CD14-positive monocyte (primary cell): Measurements from ENCODE around the gene ZNF768. TPM values are rescaled to one million over a fixed set of nuclear protein-coding genes. Genes with fewer than 3 reads are reported as not detected.

Source experiments
- DNase-seq, 3 donors: peaks; one replicate each; pipeline ENCODE4 v3.0.0-alpha.2; 2011 to 2022
- H2AFZ ChIP-seq: 2 replicates; pipeline ENCODE4 v1.6.0; 2012; ENCODE audit warnings: mild to moderate bottlenecking, low read depth, low read length, inconsistent platforms; ENCODE audit not compliant: insufficient read depth, poor library complexity, severe bottlenecking
- H3K27ac ChIP-seq, 2 donors: 1 replicate in 1 of 2; 2 replicates in 1 of 2; pipeline ENCODE4 v1.5.1; 2012 to 2013; ENCODE audit warnings: low read length in 2 of 2, control low read depth in 1 of 2, inconsistent platforms in 1 of 2, low read depth in 1 of 2, mild to moderate bottlenecking in 1 of 2
- H3K27me3 ChIP-seq, 2 donors: one replicate each; pipeline versions ENCODE4 v1.6.0 to v1.6.1; 2011 to 2013; ENCODE audit warnings: low read length in 2 of 2; ENCODE audit not compliant: control insufficient read depth in 2 of 2, insufficient read depth in 2 of 2
- H3K36me3 ChIP-seq, 2 donors: replicated peaks in 1 of 2; 1 replicate in 1 of 2; 2 replicates in 1 of 2; pipeline versions ENCODE4 v1.5.1 to v1.6.1; 2012 to 2013; ENCODE audit warnings: low read length in 2 of 2, control low read depth in 1 of 2, inconsistent platforms in 1 of 2, mild to moderate bottlenecking in 1 of 2; ENCODE audit not compliant: insufficient read depth in 2 of 2, control insufficient read depth in 1 of 2
- H3K4me1 ChIP-seq, 2 donors: 1 replicate in 1 of 2; 2 replicates in 1 of 2; pipeline versions ENCODE4 v1.5.1 to v1.6.1; 2012 to 2013; ENCODE audit warnings: low read length in 2 of 2, control low read depth in 1 of 2, inconsistent platforms in 1 of 2, mild to moderate bottlenecking in 1 of 2, moderate library complexity in 1 of 2; ENCODE audit not compliant: insufficient read depth in 2 of 2, control insufficient read depth in 1 of 2
- H3K4me2 ChIP-seq: replicated peaks from 2 replicates; pipeline ENCODE3; 2012; ENCODE audit warnings: low read length, moderate library complexity, mild to moderate bottlenecking; ENCODE audit not compliant: poor library complexity, severe bottlenecking; ENCODE audit errors: extremely low read depth
- H3K4me3 ChIP-seq, 3 experiments: fragments of 200-600 bp in 1 of 3; sonication (generic) in 1 of 3; replicated peaks in 1 of 3; 1 replicate in 2 of 3; 2 replicates in 1 of 3; pipeline ENCODE4 v1.5.1; 2011 to 2013; ENCODE audit warnings: low read length in 3 of 3, mild to moderate bottlenecking in 3 of 3, control low read depth in 2 of 3, low read depth in 2 of 3, inconsistent platforms in 1 of 3, moderate library complexity in 1 of 3
- H3K79me2 ChIP-seq: 2 replicates; pipeline ENCODE4 v1.6.0; 2012; ENCODE audit warnings: mild to moderate bottlenecking, control low read depth, inconsistent platforms, low read length, moderate library complexity; ENCODE audit not compliant: insufficient read depth
- H3K9ac ChIP-seq: 2 replicates; pipeline ENCODE4 v1.6.0; 2017; ENCODE audit warnings: low read length, mild to moderate bottlenecking; ENCODE audit not compliant: insufficient read depth, poor library complexity, severe bottlenecking
- H3K9me3 ChIP-seq, 2 donors: replicated peaks in 1 of 2; 1 replicate in 1 of 2; 2 replicates in 1 of 2; pipeline versions ENCODE4 v1.5.1 to v1.6.1; 2012 to 2013; ENCODE audit warnings: low read length in 2 of 2, control low read depth in 1 of 2; ENCODE audit not compliant: control insufficient read depth in 1 of 2, insufficient read depth in 1 of 2
- H4K20me1 ChIP-seq: 2 replicates; pipeline ENCODE4 v1.6.0; 2012; ENCODE audit warnings: mild to moderate bottlenecking, low read length, control low read depth, moderate library complexity; ENCODE audit not compliant: insufficient read depth
- H3K27ac Mint-ChIP-seq, 7 donors: one replicate each; pipeline ENCODE4 v1.8.0; 2020; ENCODE audit warnings: mild to moderate bottlenecking in 7 of 7, mixed read lengths in 7 of 7, moderate library complexity in 6 of 7, inconsistent platforms in 2 of 7
- H3K27me3 Mint-ChIP-seq, 3 donors: one replicate each; pipeline ENCODE4 v1.8.0; 2021 to 2022; ENCODE audit warnings: low read depth in 3 of 3, mild to moderate bottlenecking in 3 of 3, mixed read lengths in 3 of 3, moderate library complexity in 3 of 3, inconsistent platforms in 1 of 3
- H3K36me3 Mint-ChIP-seq, 2 donors: one replicate each; pipeline ENCODE4 v1.8.0; 2020; ENCODE audit warnings: mixed read lengths in 2 of 2, inconsistent platforms in 1 of 2, mild to moderate bottlenecking in 1 of 2
- H3K4me1 Mint-ChIP-seq: one replicate; pipeline ENCODE4 v1.8.0; 2020; ENCODE audit warnings: mild to moderate bottlenecking, mixed read lengths
- H3K4me3 Mint-ChIP-seq, 2 donors: one replicate each; pipeline ENCODE4 v1.8.0; 2020; ENCODE audit warnings: mild to moderate bottlenecking in 2 of 2, mixed read lengths in 2 of 2, moderate library complexity in 1 of 2
- H3K9me3 Mint-ChIP-seq, 7 donors: one replicate each; pipeline ENCODE4 v1.8.0; 2020 to 2022; ENCODE audit warnings: mixed read lengths in 7 of 7, mild to moderate bottlenecking in 6 of 7, moderate library complexity in 6 of 7, inconsistent platforms in 2 of 7
- CTCF ChIP-seq: fragments of 200-600 bp; IDR thresholded peaks from one replicate; pipeline ENCODE4 v1.8.0; 2022; ENCODE audit warnings: antibody characterized with exemption, mild to moderate bottlenecking
- WGBS: methylation state at CpG from one replicate; pipeline ENCODE4 v1.1.5; 2013; ENCODE audit warnings: missing lambda C conversion rate; ENCODE audit not compliant: insufficient coverage; 5-methylcytosine and 5-hydroxymethylcytosine counted together
- intact Hi-C, 2 donors: fragments of 100-400 bp; cut with micrococcal nuclease; formaldehyde crosslinking; loops; one replicate each; pipeline versions ENCODE4 v1.15.0 to v1.15.1; 2023
- polyA plus RNA-seq, 3 donors: library from polyadenylated mRNA; depleted of rRNA in 1 of 3; unstranded in 2 of 3; stranded (reverse) in 1 of 3; fragments of 300-500 nt in 2 of 3; fragments of >200 nt in 1 of 3; fragmentation: Illumina TruSeq in 2 of 3; gene quantifications; 1 replicate in 2 of 3; 2 replicates in 1 of 3; pipeline ENCODE4 v1.2.3, GENCODE V29; 2012 to 2021

ZNF768 gene
- polyA plus RNA-seq, 3 donors, result 2.8 to 13.4 (median 3.0) TPM

GRCh38 chr16:30551781-30552180 is 25.4 kb upstream of the ZNF768 start:
- intact Hi-C loops, result loop anchor here in 1 of 2 donors (10.0 kb wide), 1 partner anchor 63 kb away; the partner anchor contains the start of gene ZNF689
- DNase-seq, result no peak
- Histone ChIP-seq H3K4me3 (no peak overlapping the region), H4K20me1 (peaks cover 6% of the 10 kb centered on the region), H3K9ac (no peak overlapping the region), H3K4me2 (no peak overlapping the region), H3K27ac (no peak overlapping the region), H3K9me3 (no peaks in the 10 kb centered on the region), H3K36me3 (peaks cover 12 to 16% of the 10 kb centered on the region in 2 donors), H2AFZ (no peak overlapping the region), H3K4me1 (peaks cover 11 to 22% of the 10 kb centered on the region in 2 donors), H3K79me2 (peaks cover 20% of the 10 kb centered on the region), H3K27me3 (no peaks in the 10 kb centered on the region)
- WGBS, result 42% methylated on average over 2 of the region's 3 CpGs
- H3K27ac Mint-ChIP-seq, result peak overlapping the region in 2 of 7 donors; percentile 19 to 36
- no peak for TF ChIP-seq CTCF
- H3K9me3 Mint-ChIP-seq, result no peaks in the 10 kb centered on the region
- peaks cover 18% of the 10 kb centered on the region for H3K4me1 Mint-ChIP-seq
- no peak overlapping the region for H3K4me3 Mint-ChIP-seq
- peaks cover 0 to 2% (median 0%) of the 10 kb centered on the region in 3 donors for H3K27me3 Mint-ChIP-seq
- peaks cover 18 to 34% of the 10 kb centered on the region in 2 donors for H3K36me3 Mint-ChIP-seq

GRCh38 chr16:30548416-30549253 is 22.3 kb upstream of the ZNF768 start:
- peaks cover 7% of the 10 kb centered on the region for H3K79me2 ChIP-seq
- H3K27me3 Mint-ChIP-seq, result peaks cover 0 to 2% (median 0%) of the 10 kb centered on the region in 3 donors
- H3K9me3 ChIP-seq, result no peaks in the 10 kb centered on the region
- no peaks in the 10 kb centered on the region for H3K36me3 ChIP-seq
- no peak overlapping the region for H3K4me3 Mint-ChIP-seq
- H3K9ac ChIP-seq, result no peak overlapping the region
- no peaks in the 10 kb centered on the region for H3K27me3 ChIP-seq
- WGBS, result 97% methylated on average over 6 of the region's 8 CpGs
- no peak overlapping the region for H3K27ac ChIP-seq
- H3K4me2 ChIP-seq, result no peak overlapping the region
- H4K20me1 ChIP-seq, result peaks cover 6% of the 10 kb centered on the region
- TF ChIP-seq CTCF, result no peak
- no peak overlapping the region for H3K27ac Mint-ChIP-seq
- no peak overlapping the region for H2AFZ ChIP-seq
- H3K36me3 Mint-ChIP-seq, result peaks cover 5 to 9% of the 10 kb centered on the region in 2 donors
- H3K9me3 Mint-ChIP-seq, result no peaks in the 10 kb centered on the region
- intact Hi-C loops, result no loop called here
- H3K4me1 Mint-ChIP-seq, result peaks cover 27% of the 10 kb centered on the region
- peaks cover 21 to 27% of the 10 kb centered on the region in 2 donors for H3K4me1 ChIP-seq
- DNase-seq, result no peak
- no peak overlapping the region for H3K4me3 ChIP-seq
